HG03159 (cell line): Measurements from ENCODE around the gene NRP1.
"Not testable (repeated sequence)": the region's sequence is repeated elsewhere in the genome, so short reads cannot be mapped to it uniquely, and the experiment has no call there.

Experiments
- ATAC-seq: cut with Tn5 transposase; IDR thresholded peaks from one replicate; pipeline ENCODE4 v1.9.1; 2021; ENCODE audit warnings: mild to moderate bottlenecking, moderate library complexity; ENCODE audit not compliant: unreplicated experiment

Gene NRP1

DNA sequence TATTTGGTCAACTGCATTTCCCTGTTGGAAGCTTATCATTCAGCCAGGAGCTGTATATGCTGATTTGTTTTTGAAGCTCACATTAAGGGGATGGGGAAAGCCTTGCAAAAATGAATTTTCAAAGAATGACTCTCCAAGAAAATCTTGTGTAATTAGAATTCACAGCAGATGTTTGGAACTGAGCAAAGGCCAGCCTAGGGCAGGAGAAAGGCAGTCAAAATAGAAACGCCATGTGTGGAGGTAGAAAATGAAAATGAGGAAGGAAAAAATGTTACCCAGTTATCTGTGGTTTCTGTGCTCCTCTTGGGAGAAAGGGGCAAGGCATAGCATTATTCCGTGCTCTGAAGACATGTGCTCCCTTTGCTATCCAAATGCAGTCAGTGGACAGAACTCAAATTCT lies 93.5 kb downstream of the NRP1 start:
- ATAC-seq, result no peak

DNA sequence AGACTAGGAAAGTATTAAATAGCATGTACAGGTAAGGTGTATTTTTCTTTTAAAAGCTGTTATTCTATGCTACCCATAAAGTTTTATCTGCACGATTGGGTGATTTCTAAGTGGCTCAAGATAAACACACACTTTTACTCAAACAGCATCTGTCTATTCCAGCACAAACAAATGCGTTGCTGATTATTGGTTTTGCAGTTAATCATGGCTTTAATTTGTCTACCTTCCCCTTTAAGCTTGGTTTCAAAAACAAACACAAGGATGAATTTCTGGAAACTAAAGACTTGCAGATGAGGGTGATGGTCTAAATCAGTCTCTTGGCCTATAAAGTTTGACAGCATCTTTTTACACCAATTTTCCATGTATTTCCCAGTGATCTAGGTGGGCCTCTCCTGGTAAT lies 94.2 kb downstream of the NRP1 start:
- no peak for ATAC-seq

GRCh38 chr10:33239257-33239656 lies 95.2 kb downstream of the NRP1 start:
- ATAC-seq, result no peak

DNA sequence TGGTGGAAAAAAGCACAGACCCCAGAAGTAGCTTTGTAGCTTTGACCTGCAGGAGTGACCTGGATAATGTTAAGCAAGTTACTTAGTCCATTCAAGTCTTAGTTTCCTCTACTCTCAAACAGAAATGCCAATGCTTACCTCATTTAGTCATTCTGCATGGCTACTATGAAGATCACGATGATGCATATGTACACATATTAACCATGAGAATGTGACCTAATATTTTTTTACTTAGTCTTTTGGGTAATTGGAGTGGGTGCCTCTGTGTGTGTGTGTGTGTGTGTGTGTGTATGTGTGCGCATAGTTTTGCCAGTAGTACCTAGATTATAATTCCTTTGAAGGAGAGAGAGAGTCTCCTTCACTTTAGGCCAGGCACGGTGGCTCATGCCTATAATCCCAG lies 95.8 kb downstream of the NRP1 start:
- no peak for ATAC-seq

DNA sequence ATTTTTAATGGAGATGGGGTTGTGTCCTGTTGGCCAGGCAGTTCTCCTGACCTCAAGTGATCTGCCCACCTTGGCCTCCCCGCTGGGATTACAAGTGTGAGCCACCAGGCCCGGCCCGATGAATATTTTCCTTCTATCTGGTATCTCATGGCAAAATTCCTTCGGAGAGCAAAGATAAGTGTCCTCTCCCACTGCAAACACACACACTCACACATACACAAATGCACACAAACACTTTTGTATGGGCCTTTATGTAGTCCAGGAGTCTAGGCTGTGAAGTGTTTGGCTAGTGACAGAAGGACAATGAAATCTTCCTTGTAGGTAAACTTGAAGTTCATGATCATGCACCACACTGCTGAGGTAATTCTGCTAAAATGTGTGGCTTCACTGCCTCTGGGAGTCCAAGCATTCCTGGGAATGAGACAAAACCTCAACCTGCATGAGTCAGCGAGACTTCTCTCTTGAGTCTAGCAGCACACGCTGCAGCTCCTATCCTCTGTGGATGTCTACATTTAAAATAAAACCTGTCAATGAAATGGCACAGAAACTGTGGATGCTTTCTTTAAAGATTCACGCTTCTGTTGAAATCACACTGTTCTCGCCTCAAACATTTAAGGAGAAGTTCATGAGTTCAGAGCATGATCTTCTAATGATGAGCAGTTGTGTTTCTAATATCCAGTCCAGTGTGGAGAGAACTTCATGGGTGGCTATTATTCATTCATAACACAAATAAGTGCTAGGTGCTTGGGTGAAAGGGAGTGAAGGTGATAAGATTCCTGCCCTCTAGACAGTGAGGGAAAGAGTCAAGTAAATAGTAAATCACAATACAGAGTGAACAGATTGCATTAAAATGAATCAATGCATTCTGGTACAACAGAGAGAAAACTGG lies 96.5 kb downstream of the NRP1 start:
- ATAC-seq, result no peak

GRCh38 chr10:33236916-33237315 lies 97.6 kb downstream of the NRP1 start:
- ATAC-seq, result no peak

- no peak for ATAC-seq
Measured at GRCh38 chr10:33235951-33236350, 98.5 kb downstream of the NRP1 start.

GRCh38 chr10:33235251-33235884 lies 99.1 kb downstream of the NRP1 start:
- ATAC-seq, result no peak

- no peak for ATAC-seq
Measured at GRCh38 chr10:33234831-33235237, 99.6 kb downstream of the NRP1 start.

- ATAC-seq, result no peak
Measured at GRCh38 chr10:33233635-33234034, 100.8 kb downstream of the NRP1 start.

GRCh38 chr10:33233221-33233620 lies 101.2 kb downstream of the NRP1 start:
- ATAC-seq, result no peak

DNA sequence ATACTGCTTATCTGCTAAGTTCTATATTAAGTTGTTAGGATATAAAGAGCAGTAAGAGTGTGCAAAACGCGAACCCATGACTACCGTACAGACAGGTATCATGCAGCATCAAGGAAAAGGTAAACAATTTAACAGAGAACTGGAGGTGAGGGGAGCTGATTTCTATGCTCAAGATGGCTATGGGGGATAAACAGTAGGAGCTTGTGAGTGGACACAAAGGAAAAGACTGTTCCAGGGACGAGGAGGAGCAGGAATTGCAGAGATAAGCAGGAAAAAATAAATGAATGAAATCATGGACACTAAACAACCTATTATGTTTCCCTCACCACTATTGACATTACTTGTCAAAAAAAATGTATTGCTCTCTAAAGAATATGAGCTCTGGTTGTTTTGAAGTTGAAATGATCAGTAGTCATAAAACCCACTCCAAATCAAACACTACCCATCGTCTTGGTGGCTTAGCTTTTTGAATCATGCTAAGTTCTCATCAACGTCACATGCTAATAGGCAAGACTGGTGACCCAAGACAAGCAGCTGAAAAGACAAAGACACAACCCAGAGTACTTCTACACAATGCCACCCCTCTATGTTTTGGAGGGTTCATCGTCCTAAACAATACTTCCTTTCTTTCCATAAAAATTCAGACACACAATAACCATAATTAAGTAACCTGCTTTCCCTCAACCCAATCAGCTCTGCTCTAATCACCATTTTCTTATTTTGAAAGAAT lies 102.7 kb downstream of the NRP1 start:
- ATAC-seq, result no peak

DNA sequence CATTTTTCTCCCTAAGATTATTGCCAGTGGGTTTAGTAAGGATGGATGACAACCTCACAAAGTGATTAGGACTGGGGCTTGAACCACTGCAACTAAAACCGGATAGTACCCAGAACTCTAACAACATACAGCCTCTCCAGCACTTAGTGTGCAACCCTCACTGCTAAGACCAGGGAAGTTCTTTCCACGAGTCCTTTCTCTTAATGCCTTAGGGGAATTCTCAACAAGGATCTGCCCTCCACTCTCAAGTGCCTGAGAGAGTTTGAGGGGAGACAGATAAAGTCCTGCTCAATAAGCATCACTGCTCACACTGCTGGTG lies 104.6 kb downstream of the NRP1 start:
- ATAC-seq, result no peak

- ATAC-seq, result no peak
Measured at GRCh38 chr10:33229252-33229948, 105.1 kb downstream of the NRP1 start.

DNA sequence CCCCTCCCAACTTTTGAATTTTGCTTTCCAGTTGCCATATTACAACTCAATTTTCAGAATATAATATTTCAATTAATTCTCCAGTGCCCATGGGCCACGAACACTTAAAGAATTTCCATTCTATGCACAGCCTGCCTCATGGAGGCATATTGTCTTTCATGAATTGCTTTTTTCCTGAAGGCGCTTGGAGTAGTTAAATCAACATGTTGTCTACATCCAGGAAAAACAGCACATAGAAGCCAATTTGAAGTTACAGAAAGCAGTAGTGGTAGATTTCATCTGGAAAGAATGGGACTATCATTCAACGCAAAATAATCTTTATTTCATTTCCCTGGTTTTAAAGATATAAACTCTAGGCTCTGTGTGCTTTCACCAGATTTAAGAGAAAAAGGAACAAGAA lies 106.0 kb downstream of the NRP1 start:
- no peak for ATAC-seq

DNA sequence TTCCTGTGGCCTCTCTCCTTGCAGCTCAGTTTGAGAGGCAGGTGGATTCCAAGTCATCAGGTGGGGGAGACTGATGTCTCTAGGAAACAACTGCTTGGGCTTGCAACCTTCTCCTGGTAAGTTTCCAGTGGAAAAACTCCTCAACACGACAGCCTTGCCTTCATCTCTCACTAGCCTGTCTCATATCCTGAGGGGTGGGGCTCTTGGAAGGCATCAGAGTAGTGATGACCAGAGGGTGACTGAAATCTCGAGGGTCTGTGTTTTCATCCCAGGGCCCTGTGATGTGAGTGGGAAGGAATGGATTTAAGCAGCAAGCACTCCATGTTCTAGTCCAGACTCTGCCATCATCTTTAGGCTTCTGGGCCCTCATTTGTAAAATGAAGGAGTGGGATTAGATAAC lies 107.0 kb downstream of the NRP1 start:
- ATAC-seq, result no peak

- ATAC-seq, result no peak
Measured at GRCh38 chr10:33224251-33224965, 110.1 kb downstream of the NRP1 start.

DNA sequence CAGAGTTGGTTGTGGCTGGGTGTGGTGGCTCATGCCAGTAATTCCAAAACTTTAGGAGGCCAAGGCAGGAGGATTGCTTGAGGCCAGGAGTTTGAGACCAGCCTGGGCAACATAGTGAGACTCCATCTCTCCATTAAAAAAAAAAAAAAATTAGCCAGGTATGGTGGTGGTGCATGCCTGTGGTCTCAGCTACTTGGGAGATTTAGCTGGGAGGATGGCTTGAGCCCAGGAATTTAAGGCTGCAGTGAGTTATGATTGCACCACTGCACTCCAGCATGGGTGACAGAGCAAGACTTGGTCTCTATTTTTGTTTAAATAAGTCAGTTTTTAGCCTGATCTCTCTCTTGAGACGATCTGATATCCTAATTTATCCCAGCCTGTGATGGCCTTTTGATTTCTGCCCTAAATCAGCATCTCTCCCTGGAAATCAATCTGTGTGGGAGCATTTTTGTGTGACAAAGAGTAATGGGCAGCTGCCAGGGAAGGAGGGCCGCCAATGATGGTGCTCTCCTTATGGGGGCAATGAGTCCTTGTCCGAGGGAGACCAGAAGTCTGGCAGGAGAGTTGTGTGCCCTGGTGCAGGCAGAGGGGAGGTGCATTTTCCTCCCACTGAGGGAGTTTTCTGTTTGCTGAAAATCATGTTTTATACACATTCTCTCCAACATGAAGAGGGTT lies 111.0 kb downstream of the NRP1 start:
- no peak for ATAC-seq

- ATAC-seq, result not testable (repeated sequence)
Measured at GRCh38 chr10:33222304-33222703, 112.2 kb downstream of the NRP1 start.

- ATAC-seq, result no peak
Measured at GRCh38 chr10:33217854-33218253, 116.6 kb downstream of the NRP1 start.
